HG02885 (cell line): Measurements from ENCODE around the gene MITF.
A peak's percentile ranks its signal among the peaks of the same experiment; 100 is the strongest.

ENCODE experiments used
- ATAC-seq: cut with Tn5 transposase; IDR thresholded peaks from one replicate; pipeline ENCODE4 v1.9.1; 2021; ENCODE audit warnings: mild to moderate bottlenecking; ENCODE audit not compliant: unreplicated experiment, poor library complexity

MITF gene

GRCh38 chr3:69739204-69740102, at the start of gene MITF:
Gene MITF (plus strand): TSS chr3:69739464. CDS start chr3:69739598, 134 bp downstream.
- peak; percentile 99 for ATAC-seq

DNA sequence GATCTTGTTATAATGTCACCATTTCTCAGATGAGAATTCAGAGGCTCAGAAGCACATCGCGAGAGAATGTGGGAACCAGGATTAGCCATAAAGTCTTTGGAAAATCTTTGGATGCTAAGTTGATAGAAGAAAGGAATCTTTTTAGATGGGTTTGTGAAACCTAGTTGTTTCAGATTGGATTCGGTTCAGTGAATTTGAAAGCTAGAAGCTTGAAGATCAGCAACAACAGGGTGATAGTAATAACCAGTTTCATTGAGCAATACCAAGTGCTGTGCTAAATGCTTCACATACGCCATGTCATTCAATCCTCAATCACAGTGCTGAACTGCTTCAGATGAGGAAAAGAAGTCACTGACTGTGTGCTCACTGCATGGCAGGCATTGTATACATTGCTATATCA, 47.4 kb upstream of the MITF start:
- no peak for ATAC-seq

DNA sequence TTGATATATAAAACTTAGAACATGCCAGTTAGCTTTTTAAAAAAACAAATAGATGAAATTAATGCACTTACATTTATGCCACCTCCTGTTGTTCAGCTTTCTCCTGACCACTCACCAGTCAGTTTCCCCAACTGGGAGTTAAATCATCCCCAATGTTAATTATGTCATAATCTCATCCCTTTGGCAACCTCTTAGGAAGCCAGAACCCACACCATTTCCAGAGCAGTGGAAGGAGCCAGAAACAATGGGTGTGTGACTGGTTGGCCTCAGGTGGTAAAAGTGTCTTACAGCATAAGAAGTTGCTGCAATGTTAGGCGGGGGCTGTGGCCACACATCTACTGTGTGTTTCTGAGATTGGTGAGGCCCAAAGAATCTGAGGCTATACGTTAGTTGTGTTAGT, 46.5 kb upstream of the MITF start:
- no peak for ATAC-seq

DNA sequence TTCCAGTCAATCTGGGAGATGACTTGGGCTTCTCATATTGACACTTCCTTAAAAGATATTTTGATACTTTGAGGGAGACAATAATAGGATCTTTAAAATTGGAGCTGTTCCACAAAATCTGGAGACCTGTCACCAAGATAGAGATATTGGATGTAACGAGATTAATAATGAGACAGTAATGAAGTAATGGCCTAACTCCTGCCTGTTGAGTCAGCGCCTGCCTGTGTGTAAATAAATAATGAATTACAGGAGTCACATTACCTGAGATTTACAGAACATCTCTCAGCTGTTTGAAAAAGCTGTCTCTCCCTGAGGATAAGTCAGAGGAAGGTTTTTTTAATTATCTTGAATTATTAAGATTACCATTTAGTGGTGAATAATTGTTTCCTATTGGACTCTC, 43.8 kb upstream of the MITF start:
- no peak for ATAC-seq

GRCh38 chr3:69695933-69696332, 43.3 kb upstream of the MITF start:
- no peak for ATAC-seq

DNA sequence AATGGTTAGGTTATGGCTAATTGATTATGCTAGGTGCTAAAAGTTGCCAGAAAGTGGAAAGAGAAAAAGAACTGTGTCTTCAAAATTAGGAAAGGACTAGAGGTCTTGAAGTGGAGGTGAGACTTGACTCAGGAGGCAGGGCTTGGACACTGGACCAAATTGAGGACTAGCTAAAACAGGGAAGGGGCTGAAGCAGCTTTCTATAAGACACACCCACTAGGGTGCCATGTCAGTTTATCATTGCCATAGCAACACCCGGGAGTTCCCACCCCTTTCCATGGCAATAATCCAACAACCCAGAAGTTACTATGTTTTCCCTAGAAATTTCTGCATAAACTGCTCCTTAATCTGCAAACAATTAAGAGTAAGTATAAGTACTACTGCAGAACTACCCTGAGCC, 42.9 kb upstream of the MITF start:
- no peak for ATAC-seq

DNA sequence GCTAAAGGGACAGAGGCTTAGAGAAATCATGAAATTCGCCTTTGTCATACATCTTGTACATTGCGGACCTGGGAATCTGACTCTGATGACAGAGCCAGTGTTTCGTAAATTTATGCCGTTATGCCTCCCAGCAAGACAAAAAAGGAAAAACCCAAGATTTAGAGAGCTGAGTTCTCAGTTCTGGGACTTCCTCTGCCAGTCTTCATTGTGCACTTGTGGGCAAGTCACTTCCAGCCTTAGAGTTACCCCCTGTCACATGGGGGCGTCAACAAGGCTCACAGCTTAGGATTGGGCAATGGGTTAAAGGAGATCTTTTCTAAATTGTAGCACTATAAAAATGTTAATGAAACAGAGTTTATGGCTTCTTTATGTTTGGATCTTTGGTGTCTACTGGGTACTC, 41.9 kb upstream of the MITF start:
- ATAC-seq = no peak

DNA sequence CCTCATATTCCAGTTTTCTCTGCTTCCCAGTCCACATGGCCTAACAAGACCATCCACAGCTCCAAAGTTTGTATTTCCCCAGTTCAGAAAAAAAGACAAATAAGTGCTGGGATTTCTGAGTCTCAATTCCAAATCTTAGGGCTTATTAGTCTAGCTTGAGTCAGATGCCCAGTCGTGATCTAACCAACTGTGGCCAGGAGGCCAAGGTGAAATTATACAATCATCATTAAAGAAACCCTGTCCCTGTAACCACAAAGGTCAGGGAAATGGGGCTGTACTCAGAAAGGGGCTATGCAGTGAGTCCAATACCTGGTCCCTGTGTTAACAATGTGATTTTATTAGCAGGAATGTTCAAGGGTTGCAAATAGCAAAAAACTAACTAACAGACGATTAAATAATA, 40.5 kb upstream of the MITF start:
- ATAC-seq = no peak

DNA sequence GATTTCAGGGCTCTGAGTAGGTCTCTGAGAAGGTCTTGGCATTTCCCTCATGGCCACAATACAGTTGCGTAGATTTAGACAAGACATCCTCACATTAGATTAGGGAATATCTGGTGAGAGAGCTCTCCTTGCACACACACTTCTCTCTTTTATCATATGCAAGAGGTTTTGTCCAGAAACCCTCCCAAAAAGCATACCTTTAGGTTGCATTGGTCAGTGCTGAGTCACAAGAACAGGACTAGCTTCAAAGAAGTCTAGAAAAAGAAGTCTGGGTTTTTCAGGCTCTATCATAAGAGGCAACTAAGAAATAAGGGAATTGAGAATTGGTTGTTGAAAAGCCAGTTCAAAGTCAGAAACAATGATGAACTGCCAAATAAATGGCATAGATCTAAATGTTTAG, 40.1 kb upstream of the MITF start:
- ATAC-seq = no peak

DNA sequence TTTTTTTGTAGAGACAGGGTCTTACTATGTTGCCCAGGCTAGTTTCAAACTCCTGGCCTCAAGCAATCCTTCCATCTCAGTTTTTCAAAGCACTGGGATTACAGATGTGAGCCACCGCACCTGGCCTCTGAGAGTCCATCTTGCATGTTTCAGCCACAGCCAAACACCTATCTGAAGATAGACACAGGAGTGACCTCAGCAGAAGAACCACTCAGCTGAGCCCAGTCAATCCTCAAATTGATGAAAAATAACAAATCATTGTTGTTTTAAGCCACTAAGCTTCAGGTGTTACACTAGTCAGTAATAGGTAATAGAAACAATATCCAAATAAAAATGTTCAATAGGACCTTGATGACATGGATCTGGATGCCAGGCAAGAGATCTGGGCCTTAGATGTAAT, 38.3 kb upstream of the MITF start:
- ATAC-seq = no peak

DNA sequence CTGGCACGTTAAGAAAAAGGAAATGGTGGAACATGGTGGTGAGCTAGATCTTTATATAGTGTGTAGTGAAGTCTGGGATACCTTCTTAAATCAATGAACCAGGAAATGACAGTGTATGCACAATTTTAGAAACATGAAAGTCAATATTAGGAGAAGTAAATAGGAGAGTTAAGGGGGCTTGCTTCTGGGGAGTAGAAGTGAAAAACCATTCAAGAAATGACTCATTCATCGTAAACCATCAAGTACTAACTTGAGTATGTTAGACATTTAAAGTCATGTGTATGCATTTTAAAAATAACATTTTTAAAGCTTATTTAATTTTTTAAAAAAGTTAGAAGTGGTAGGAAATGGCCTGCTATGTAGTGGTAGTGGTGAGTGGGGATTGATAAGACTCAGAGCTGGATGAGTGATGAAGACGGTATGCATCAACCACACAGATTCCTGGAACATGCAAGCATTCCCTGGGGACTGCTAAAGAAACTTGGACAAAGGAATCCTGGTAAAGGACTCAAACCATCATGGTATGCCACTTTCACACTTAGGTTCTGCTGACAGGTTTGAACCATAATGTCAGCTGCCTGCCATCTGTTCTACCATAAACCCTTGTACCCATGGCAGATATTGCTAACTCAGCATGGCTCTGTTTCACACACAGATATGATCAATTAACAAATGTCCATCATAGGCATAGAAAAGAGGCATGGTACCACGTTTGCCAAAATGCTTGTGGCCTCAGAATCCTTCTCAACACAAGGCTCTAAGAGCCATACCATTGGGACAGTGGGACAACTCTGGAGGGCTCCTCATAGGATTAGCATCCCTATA, 28.9 kb upstream of the MITF start:
- no peak for ATAC-seq

DNA sequence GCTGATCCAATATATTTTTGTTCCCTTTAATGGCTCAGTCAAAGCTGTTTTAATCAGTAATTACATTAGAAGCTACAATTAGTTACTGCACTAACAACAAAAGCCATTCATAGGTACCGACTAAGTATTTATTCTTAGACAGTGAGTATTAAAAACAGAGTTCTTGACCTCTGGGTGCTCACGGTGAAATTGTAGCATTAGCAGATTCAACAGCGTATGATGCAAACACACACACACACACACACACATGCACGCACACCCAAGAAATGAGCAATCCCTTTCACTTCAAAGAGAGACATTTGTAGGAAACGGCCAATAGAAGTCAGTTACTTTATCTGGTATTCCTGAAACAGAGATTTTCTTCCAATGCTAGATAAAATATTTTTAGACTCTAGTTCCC, 27.0 kb upstream of the MITF start:
- no peak for ATAC-seq

DNA sequence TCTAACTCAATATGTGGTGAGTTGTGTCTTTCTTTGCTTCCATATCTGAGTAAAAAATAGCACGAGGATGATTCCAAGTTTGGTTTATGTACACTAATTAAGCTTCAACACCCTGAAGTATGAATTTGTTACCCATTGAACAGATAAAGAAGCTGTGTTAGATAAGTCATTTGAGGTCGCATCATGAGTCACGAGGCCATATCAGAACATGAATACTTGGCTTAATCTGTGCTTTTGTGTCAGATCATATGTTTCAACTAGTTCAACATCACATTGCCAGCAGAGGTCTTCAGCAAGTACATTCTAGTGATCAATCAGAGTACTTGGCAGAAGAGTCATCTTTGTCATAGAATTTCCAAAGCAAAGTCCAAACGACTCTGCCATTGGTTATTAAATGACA, 26.3 kb upstream of the MITF start:
- no peak for ATAC-seq

GRCh38 chr3:69715204-69715603, 24.1 kb upstream of the MITF start:
- ATAC-seq = no peak

DNA sequence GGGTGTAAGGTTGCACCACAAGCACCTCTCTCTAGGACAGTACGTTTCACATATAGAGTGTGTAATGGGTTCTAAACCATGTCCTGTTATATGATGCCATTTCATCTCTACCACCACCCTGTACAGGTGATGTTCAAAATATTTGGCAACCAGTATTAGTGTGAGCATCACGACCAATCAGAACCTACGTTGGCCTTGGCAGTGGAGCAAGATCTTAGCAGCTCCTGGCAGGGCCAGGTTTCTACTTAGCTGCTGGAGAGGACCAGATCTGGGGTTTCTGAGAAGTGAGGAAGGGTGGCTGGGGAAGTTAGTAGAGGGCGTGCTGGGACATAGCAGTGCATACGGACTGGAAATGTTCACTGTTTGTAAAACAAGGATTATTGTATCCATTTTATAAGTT, 23.1 kb upstream of the MITF start:
- ATAC-seq = no peak

GRCh38 chr3:69718866-69719586, 20.2 kb upstream of the MITF start:
- ATAC-seq = no peak

GRCh38 chr3:69719587-69720122, 19.6 kb upstream of the MITF start:
- no peak for ATAC-seq

- ATAC-seq = no peak
Observed at GRCh38 chr3:69720824-69721223, 18.4 kb upstream of the MITF start.

- no peak for ATAC-seq
Observed at GRCh38 chr3:69723389-69723788, 15.9 kb upstream of the MITF start.

GRCh38 chr3:69724722-69725435, 14.4 kb upstream of the MITF start:
- no peak for ATAC-seq
